Fibroblast of lung (primary cell): ENCODE measurements around the gene RNF217.

Experiments used
- EZH2 ChIP-seq: IDR thresholded peaks from 2 replicates; pipeline ENCODE4 v1.5.1; 2012; ENCODE audit warnings: low read length, control low read depth, mild to moderate bottlenecking; ENCODE audit errors: missing control alignments
- TF ChIP-seq, protein P1 (sequence below), 2 donors: IDR thresholded peaks in 1 of 2; conservative IDR thresholded peaks in 1 of 2; 1 replicate in 1 of 2; 2 replicates in 1 of 2; pipeline ENCODE4 v1.5.1; 2011 to 2012; ENCODE audit warnings: low read length in 2 of 2, control low read depth in 1 of 2, inconsistent platforms in 1 of 2, low read depth in 1 of 2, mild to moderate bottlenecking in 1 of 2

DNA sequence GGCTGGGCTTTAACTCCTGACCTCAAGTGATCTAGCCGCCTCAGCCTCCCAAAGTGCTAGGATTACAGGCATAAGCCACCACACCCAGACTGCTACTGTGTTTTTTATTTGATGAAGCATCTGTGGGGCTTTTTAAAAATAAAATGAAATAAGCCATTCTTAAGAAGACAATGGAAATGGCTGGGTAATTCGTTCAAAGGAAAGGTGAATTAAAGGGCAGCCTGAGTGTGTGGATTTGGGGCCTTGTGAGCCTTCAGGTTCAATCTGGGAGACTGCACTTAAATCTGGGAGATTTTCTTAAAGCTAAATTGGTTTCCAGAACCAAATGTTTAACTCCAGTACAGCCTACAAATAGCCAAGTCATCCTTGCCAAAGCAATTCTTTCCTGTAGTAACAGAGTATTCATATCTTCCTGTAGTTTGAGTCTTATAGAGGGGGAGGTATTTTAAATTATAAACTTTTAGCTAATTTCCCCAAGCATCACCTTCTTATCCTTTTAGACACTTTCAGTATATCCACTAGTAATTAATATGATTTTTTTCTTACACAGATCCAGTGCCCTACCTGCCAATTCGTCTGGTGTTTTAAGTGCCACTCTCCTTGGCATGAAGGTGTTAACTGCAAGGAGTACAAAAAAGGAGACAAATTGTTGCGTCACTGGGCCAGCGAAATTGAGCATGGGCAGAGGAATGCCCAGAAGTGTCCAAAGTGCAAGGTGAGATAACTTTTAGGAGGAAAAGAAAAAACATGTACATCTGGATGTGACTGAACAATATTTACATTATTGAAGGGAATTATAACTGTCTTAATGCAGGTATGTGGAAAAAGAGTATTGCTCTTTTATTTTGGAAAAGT, 95.4 kb downstream of the RNF217 start:
- TF ChIP-seq, protein P1, sequence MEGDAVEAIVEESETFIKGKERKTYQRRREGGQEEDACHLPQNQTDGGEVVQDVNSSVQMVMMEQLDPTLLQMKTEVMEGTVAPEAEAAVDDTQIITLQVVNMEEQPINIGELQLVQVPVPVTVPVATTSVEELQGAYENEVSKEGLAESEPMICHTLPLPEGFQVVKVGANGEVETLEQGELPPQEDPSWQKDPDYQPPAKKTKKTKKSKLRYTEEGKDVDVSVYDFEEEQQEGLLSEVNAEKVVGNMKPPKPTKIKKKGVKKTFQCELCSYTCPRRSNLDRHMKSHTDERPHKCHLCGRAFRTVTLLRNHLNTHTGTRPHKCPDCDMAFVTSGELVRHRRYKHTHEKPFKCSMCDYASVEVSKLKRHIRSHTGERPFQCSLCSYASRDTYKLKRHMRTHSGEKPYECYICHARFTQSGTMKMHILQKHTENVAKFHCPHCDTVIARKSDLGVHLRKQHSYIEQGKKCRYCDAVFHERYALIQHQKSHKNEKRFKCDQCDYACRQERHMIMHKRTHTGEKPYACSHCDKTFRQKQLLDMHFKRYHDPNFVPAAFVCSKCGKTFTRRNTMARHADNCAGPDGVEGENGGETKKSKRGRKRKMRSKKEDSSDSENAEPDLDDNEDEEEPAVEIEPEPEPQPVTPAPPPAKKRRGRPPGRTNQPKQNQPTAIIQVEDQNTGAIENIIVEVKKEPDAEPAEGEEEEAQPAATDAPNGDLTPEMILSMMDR (conservative IDR thresholded peaks at IDR 0.05 in 1 of 2, IDR thresholded peaks at IDR 0.05 in 1 of 2; ENCODE audit: low read depth in 1 of 2, low read length in 2 of 2) = no peak
- TF ChIP-seq EZH2 = no peak
